Hematopoietic multipotent progenitor cell (in vitro differentiated cells): ENCODE results near the gene ADAM11. TPM values are rescaled to one million over a fixed set of nuclear protein-coding genes. Genes with fewer than 3 reads are reported as not detected.

Source experiments
- DNase-seq, 3 donors: peaks; one replicate each; pipeline ENCODE4 v3.0.0-alpha.2; 2011 to 2015; ENCODE audit warnings: low read depth in 2 of 3, low spot score in 2 of 3
- total RNA-seq: library from RNA; depleted of rRNA; stranded (reverse); fragments of >200 nt; gene quantifications from one replicate; pipeline ENCODE4 v1.2.3, GENCODE V29; 2012

ADAM11 gene
- total RNA-seq, 1 donor: 1.6 TPM

DNA sequence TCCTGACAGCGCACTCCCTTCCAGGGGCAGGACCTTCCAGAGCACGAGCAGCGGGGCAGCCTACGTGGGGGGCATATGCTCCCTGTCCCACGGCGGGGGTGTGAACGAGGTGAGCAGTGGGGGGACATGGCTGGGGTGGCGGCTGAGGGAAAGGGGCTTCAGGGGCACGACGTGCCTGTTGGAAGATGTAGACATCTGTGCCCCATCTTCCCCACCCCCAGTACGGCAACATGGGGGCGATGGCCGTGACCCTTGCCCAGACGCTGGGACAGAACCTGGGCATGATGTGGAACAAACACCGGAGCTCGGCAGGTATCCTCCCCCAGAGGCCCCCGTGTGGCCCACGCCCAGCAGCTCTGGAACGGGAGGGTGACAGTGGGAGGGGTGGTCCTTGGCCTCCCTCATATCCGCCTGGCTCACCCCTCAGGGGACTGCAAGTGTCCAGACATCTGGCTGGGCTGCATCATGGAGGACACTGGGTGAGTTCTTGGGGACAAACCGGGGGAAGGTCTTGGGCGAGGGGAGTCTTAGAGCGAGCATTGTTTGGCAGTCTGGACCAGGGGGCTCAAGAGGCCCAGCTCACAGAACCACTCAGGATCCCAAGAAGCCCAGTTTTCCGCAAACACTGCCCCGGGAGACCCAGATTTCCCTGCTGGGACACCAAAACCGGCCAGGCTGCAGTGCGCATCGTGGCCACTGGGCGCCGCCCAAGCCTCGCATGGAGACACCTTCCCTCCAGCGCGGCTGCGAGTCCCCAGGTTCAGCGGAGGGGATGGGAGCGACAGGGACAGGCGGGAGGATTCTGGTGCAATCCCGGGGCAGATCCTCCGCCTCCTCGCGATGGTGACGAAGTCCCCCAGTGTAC, 15.7 kb downstream of the ADAM11 start:
- DNase-seq: peak; percentile 65 to 82 (median 69)

DNA sequence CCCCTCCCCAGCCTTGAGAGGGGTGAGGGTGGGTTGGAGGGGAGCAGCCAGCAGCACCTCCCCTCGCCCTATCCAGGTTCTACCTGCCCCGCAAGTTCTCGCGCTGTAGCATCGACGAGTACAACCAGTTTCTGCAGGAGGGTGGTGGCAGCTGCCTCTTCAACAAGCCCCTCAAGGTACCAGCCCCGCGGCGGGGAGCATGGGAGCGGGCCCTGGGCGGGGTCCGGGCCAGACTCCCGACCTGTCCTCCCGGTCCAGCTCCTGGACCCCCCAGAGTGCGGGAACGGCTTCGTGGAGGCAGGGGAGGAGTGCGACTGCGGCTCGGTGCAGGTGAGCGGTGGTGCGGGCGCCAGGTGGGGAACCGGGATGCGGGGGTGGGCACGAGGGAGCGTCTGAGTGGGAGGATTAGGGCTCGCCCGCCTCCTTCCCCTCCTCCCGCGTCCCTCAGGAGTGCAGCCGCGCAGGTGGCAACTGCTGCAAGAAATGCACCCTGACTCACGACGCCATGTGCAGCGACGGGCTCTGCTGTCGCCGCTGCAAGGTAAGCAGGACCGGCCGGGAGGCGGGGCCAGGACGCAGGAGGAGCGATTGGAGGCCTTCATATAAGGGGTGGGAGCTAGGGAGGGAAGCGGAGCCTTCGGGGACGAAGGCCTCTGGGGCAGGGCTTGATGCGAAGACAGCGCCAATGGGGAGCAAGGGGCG, 16.5 kb downstream of the ADAM11 start:
- DNase-seq: peak in 2 of 3 donors; percentile 97 to 98

DNA sequence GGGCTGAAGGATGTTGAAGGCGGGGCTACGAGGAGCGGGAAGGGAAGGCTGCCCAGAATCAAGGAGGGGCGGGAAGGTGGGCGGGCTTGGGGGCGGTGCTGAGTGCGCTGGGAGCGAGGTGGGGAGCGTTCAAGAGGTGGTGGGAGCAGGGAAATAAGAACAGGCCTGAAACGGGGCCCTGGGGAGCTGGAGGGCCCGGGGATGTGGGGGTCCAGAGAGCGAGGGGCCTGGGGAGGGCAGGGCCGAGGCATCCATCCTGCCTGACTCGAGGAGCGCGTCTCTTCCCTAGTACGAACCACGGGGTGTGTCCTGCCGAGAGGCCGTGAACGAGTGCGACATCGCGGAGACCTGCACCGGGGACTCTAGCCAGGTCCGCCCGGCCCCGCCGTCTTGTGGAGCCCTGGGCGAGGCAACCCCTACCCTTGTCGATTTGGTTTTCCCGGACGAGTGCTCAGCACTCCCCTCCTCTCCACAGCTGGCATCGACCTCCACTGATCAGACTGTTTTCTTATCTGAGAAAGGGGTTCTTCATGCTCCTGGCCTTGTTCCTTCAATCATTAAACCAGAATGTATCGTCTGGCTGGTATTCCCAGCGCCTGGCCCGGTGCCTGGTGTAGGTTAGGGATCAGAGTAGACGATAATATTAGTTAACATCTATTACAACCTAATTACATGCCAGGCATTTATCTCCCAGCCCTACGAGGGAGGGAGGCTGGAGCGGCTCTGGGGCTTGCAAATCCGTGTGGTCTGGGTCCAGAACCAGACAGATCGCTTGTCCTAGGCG, 17.2 kb downstream of the ADAM11 start:
- peak in 1 of 3 donors; percentile 92 for DNase-seq

DNA sequence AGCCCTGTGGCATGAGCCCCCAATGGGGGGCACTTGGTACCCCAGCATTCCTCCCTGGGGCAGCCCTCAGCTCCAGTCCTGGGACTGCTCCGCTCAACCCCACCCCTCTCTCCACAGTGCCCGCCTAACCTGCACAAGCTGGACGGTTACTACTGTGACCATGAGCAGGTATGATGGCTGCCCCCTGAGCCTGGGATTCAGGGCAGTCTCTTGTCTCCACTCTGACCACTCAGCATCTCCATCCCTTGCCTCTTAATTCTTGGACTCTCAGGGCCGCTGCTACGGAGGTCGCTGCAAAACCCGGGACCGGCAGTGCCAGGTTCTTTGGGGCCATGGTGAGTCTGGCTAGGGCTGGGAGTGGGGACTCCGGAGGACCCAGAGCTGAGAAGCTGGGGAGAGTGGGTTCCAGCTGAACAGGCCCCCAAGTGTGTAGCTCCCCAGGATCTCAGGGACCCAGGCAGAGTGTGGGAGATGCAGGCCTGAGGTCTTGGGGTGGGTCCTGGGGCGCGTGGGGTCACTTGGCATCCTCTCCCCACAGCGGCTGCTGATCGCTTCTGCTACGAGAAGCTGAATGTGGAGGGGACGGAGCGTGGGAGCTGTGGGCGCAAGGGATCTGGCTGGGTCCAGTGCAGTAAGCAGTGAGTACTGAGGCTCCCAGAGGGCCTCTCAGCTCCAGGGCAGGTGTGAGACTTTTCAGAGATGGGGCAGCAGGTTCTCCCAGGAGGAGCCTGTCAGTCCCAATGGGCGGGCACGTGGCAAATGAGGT, 18.0 kb downstream of the ADAM11 start:
- DNase-seq: no peak

DNA sequence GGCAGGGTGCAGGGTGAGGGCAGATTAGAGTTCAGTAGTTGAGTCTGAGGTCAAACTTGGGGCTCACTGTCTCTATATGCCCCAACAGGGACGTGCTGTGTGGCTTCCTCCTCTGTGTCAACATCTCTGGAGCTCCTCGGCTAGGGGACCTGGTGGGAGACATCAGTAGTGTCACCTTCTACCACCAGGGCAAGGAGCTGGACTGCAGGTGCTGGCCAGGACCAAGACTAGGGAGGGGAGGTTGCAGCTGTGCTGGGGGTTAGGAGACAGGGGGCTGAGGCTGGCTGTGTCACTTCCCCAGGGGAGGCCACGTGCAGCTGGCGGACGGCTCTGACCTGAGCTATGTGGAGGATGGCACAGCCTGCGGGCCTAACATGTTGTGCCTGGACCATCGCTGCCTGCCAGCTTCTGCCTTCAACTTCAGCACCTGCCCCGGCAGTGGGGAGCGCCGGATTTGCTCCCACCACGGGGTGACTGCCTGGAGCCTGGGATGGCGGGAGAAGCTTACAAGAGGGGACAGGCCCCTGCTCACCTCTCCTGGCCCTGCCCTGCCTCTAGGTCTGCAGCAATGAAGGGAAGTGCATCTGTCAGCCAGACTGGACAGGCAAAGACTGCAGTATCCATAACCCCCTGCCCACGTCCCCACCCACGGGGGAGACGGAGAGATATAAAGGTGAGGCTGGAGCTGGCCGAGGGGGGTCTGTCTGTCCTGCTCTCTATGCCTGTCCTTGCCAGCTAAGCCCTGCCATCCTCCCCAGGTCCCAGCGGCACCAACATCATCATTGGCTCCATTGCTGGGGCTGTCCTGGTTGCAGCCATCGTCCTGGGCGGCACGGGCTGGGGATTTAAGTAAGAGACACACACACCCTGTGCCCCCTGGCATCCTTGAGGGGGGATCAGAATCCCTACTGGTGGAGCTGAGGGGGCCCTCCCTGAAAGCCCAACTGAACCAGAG, 18.9 kb downstream of the ADAM11 start:
- no peak for DNase-seq

DNA sequence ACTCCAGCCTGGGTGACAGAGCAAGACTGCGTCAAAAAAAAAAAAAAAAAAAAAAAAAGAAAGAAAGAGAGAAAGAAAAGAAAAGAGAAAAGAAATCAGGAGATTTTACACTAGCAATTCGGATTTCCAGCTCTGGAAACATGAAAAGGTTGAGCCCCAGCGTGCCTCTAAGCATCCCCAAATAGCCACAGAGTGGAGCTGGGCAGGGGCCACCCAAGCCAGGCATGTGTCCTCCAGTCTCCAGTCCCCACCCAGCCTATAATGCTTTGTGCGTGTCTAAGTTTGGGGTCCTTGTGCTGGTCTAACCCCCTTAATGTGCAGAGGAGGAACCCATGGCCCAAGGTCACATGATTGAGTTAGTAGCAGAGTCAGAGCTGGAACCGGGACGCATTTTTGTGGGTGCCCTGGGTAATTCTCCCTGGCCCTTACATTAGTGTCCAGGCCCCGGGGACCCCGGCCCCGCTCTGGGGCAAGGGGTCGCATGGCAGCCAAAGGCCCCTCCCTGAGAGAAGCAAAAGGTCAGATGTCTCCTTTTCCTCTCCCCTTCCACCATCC, 19.9 kb downstream of the ADAM11 start:
- DNase-seq: no peak

DNA sequence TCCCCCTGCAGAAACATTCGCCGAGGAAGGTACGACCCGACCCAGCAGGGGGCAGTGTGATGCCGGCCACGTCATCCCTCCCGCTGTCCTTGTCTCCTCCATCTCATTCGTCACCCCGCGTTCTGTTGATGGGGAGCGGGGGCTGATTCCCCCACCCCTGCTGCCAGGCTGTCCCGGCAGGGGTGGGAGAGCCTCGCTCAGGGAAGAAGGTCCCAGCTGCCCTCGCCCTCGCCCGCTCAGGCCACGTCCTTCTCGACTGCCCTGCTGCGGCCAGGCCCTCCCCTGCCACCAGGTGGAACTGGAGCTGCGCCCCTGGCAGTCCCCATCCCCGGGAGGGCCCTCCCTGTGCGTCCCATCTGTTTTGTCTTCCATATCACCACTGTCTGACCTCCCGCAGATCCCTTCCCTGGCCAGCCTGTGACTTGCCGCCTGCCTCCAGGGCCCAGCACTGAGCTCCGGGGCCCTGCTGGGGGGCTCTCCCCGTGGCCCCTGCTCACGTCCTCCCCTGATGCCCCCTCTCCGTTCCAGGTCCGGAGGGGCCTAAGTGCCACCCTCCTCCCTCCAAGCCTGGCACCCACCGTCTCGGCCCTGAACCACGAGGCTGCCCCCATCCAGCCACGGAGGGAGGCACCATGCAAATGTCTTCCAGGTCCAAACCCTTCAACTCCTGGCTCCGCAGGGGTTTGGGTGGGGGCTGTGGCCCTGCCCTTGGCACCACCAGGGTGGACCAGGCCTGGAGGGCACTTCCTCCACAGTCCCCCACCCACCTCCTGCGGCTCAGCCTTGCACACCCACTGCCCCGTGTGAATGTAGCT, 20.6 kb downstream of the ADAM11 start:
- peak; percentile 64 to 81 (median 77) for DNase-seq

DNA sequence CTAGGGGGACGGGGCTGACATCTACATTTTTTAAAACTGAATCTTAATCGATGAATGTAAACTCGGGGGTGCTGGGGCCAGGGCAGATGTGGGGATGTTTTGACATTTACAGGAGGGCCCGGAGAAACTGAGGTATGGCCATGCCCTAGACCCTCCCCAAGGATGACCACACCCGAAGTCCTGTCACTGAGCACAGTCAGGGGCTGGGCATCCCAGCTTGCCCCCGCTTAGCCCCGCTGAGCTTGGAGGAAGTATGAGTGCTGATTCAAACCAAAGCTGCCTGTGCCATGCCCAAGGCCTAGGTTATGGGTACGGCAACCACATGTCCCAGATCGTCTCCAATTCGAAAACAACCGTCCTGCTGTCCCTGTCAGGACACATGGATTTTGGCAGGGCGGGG, 21.4 kb downstream of the ADAM11 start:
- no peak for DNase-seq

DNA sequence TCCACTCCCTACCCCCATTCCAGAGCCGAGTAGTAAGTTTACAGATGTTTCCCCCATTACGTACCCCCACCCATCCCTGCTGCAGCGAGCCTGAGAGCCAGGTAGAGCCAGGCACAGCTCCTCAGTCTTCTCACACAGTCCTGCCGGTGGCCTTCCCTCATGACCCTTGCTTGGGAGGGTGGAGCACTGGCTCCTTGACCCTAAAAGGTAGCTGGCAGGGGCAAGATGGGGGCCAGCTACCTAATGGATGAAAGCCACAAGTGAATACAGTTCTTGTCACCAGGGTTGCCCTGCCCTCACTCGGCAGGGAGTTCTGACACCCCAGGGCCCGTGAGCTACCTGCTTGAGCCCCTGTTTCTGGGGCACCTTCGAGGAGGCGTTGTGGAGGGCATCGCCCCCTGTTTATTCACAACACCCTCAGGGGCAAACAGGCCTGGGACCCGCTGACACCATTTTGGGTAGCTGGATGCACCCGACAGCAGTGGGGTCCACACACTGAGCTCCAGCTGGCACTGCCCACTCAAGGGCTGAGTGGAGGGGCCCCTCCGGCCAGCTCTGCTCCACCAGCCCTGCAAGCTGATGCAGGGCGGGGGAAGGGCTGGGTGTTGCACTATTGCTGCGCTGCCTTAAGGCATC, 22.2 kb downstream of the ADAM11 start:
- no peak for DNase-seq

DNA sequence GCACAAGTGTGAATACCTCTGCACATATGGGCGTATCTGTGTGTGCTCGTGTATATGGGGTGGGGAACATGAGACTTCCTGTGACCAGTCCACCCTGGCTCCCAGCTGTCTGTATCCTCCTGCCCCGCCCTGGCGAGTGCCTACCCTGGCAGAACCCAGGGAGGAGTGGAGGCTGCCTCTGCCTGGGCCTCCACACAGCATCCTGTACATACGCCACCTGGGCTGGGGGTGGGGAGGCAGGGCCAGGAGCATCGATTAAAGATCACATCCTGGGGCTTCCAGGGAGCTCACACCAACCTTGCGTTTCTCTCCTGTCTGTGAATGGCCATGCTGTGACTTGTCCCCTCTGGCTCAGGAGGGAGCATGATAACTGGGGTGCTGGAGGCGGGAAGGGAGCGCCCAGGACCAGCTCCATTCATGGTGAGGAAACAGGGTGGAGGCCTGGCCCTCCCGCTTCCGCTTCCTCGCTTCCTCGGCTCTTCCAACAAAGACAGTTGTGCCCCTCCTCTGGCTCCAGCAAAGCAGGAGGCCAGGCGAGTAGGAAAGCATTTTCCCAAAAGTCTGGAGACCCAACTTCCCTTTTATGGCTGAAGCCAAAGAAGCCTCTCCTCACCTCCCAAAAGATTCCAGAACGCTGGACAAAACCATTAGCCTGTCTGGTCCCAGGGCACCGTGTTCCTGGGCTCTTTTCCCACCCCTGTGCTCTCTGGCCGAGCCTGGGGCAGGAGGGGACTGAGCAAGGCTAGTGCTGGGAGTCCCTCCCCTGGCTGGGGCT, 22.9 kb downstream of the ADAM11 start:
- no peak for DNase-seq

DNA sequence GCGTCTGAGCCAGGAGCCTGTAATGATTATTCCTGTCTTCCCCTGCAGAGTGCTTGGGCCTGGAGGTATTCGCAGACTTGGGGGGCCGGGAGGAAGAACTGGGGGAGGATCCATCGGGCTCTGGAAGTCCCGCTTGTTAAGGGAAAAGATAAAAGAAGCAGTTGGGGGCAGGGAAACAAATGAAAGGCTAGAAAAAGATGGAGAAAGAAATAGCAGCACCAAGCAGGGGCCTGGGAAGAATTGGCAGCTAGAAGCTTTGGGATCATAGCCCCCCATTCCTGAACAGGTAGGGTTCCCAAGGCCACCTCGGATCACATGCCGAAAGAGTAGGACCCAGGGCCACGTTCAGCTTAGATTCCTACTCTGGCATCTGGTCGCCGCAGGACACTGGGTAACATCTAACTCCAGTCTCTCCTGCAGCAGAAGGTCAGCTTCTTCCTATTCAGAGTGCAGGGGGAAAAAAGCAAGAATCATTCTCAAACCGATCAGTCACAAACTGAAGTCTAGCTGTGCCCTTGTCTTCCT, 23.6 kb downstream of the ADAM11 start:
- DNase-seq: no peak

DNA sequence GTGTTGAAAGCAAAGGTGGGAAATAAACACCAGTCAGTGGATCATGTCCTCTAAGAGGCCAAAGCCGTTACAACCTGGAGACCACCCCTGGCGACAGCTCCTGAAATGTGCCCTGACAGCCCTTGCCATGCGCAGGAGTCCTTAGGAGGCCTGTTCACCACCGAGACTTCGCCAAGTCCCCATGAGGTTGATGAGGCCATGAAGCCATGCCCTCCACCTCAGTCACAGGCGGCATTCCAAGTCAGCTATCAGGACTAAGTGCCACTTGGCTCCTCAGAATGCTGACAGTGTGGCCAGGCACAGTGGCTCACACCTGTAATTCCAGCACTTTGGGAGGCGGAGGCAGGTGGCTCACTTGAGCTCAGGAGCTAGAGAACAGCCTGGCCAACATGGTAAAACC, 27.1 kb downstream of the ADAM11 start:
- no peak for DNase-seq

DNA sequence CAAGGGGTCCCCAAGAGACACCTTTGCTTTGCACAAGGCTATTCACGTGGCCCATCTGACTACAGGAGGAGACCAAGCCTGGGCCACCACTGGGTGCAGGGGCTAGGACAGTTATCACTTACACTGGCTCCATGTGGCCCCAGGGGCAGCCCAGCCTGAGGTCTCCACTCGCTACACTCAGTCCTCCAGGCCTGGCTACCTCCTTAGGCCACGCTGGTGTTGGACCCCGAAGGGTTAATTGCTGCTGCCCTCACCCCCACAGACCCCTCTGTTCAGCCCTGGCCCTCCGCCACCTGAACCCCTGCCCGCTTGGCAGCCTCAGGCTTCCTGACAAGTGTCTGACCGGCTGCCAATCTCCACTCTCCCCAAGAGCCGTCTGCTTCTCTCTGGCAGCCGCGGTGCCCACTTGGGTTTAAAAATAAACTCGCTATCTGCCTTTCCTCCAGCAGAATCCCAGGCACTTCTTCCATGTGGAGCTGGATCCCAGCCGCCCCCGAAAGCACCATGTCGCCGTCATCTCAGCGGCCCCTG, 27.8 kb downstream of the ADAM11 start:
- no peak for DNase-seq

DNA sequence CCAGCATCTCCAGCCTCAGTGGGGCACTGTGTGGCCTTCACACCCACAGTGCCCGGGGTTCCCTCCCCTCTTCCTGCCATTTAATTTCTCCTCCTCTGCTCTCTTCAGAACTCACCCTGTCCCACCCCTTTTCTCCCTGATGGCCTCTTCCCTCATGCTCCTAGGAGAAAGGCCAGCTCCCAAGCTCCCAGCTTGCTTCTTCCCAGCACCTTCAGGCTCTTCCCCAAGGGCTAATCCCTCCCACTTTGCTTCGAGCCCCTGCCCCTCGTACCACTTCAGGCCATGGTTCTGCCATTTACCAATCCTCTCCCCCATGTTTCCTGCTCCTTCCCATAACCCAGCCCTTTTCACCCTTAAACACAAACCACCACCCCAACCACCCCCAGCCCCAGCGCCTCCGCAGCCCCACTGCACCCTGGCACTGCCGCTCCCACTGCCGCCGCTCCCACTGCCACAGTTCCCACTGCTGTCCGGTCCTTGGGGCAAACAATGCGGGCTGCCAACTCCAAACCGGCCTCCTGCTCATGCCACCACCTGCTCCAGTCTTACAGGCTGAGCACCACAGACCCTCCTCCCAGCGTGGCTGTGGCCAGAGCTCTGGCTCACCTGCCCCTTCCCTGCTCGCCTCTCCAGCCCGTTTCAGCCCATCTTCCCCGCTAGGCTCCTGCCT, 28.6 kb downstream of the ADAM11 start:
- DNase-seq: no peak

DNA sequence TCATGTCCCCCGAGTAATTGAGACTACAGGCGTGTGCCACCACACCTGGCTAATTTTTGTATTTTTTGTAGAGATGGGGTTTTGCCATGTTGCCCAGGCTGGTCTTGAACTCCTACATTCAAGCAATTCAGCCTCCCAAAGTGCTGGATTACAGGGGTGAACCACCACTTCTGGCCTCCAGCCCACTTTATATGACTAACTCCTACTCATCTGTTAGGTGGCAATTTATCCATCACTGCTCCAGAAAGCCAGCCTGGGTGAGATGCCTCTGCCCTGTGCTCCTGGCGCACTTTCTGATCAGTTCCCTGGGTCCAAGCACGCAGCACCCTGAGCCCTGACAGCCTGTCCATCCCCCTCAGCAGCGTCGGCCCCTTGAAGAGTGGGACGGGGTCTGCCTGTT, 29.4 kb downstream of the ADAM11 start:
- no peak for DNase-seq

DNA sequence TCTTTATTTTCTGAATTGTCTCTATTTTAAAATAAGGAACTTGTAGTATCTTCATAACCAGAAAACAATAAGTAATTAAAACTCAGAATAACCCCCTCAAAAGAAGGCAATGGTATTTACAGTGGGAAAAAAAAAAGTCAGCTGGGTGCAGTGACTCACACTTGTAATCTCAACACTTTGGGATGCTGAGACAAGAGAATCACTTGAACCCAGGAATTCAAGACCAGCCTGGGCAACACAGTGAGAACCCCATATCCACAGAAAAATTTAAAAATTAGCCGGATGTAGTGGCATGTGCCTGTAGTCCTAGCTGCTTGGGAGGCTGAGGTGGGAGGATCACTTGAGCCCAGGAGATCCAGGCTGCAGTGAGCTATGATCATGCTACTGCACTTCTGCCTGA, 33.5 kb downstream of the ADAM11 start:
- DNase-seq: no peak
